MM.1S (cell line): ENCODE measurements around the gene ACSL6.

Experiments
- DNase-seq: peaks from one replicate; pipeline ENCODE4 v3.0.0-alpha.2; 2015
- H2AFZ ChIP-seq: fragments of 300-600 bp; sonication (generic); 2 replicates; pipeline ENCODE4 v1.6.0; 2016; ENCODE audit warnings: antibody characterized with exemption, low read length
- H3F3A ChIP-seq: fragments of 300-600 bp; sonication (generic); 2 replicates; pipeline ENCODE4 v1.6.1; 2016; ENCODE audit warnings: mild to moderate bottlenecking, antibody characterized with exemption, low read length, moderate library complexity, mixed read lengths; ENCODE audit not compliant: insufficient read depth
- H3K27ac ChIP-seq: fragments of 300-600 bp; sonication (generic); 2 replicates; pipeline ENCODE4 v1.5.1; 2016; ENCODE audit warnings: mild to moderate bottlenecking, low read length
- H3K27me3 ChIP-seq: fragments of 300-600 bp; sonication (generic); replicated peaks from 2 replicates; pipeline ENCODE4 v1.6.0; 2016; ENCODE audit warnings: low read length; ENCODE audit not compliant: insufficient read depth
- H3K36me3 ChIP-seq: fragments of 300-600 bp; sonication (generic); replicated peaks from 2 replicates; pipeline ENCODE4 v1.6.1; 2016; ENCODE audit warnings: mild to moderate bottlenecking, low read length, mixed read lengths; ENCODE audit not compliant: insufficient read depth
- H3K4me1 ChIP-seq: fragments of 300-600 bp; sonication (generic); 2 replicates; pipeline ENCODE4 v1.6.1; 2016; ENCODE audit warnings: low read length, mixed read lengths
- H3K4me2 ChIP-seq: fragments of 300-600 bp; sonication (generic); 2 replicates; pipeline ENCODE4 v1.6.0; 2016; ENCODE audit warnings: low read depth, low read length
- H3K4me3 ChIP-seq: fragments of 300-600 bp; sonication (generic); 2 replicates; pipeline ENCODE4 v1.5.1; 2016; ENCODE audit warnings: low read length, mixed read lengths
- H3K79me2 ChIP-seq: fragments of 300-600 bp; sonication (generic); 2 replicates; pipeline ENCODE4 v1.6.1; 2016; ENCODE audit warnings: mixed run types, low read length, mixed read lengths
- H3K9ac ChIP-seq: fragments of 300-600 bp; sonication (generic); 2 replicates; pipeline ENCODE4 v1.6.1; 2016; ENCODE audit warnings: low read length, mixed read lengths
- H3K9me2 ChIP-seq: fragments of 300-600 bp; sonication (generic); replicated peaks from 2 replicates; pipeline ENCODE4 v1.6.1; 2016; ENCODE audit warnings: mild to moderate bottlenecking, low read length, mixed read lengths; ENCODE audit not compliant: insufficient read depth
- H3K9me3 ChIP-seq: fragments of 300-600 bp; sonication (generic); replicated peaks from 2 replicates; pipeline ENCODE4 v1.6.1; 2016; ENCODE audit warnings: mild to moderate bottlenecking, low read length, mixed read lengths; ENCODE audit not compliant: insufficient read depth
- H4K20me1 ChIP-seq: fragments of 300-600 bp; sonication (generic); 2 replicates; pipeline ENCODE4 v1.6.1; 2016; ENCODE audit warnings: mild to moderate bottlenecking, low read length, moderate library complexity, mixed read lengths; ENCODE audit not compliant: insufficient read depth
- EZH2 ChIP-seq: fragments of 300-600 bp; sonication (generic); optimal IDR thresholded peaks from 2 replicates; pipeline ENCODE3; 2017; ENCODE audit warnings: low read depth, mild to moderate bottlenecking, antibody characterized with exemption, low read length, mixed read lengths
- EZH2phosphoT487 ChIP-seq: fragments of 300-600 bp; sonication (generic); IDR thresholded peaks from 2 replicates; pipeline ENCODE4 v1.6.1; 2018; ENCODE audit warnings: antibody characterized with exemption, low read length
- TF ChIP-seq, protein P1 (sequence below): fragments of 300-600 bp; sonication (generic); IDR thresholded peaks from 2 replicates; pipeline ENCODE4 v1.5.1; 2016; ENCODE audit warnings: antibody characterized with exemption, low read length, mixed read lengths

Gene ACSL6

DNA sequence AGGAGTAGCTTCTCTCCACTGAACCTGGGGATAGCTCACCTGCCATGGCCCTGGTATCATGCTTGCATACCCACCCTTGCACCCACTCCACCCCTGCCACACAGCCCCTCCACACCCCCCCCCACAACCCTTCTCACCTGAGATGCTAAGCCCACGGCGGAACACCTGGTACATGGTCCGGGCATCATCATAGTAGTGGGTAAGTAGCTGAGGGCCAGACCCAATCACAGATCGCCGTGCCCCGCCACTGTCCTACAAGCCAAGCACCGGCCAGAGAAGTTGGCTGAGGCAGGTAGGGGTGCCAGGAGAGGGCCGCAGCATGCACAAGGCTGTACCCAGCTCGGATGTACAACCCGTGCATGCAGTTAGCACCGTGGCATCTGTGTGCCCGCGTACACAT is 20.7 kb downstream of the ACSL6 start:
- Histone ChIP-seq H3K36me3 (no peaks in the 10 kb centered on the region), H3K4me2 (no peak overlapping the region), H3K4me1 (no peaks in the 10 kb centered on the region), H3K9me3 (no peaks in the 10 kb centered on the region), H3K79me2 (no peaks in the 10 kb centered on the region), H3K27ac (no peak overlapping the region), H2AFZ (no peak overlapping the region), H3K4me3 (no peak overlapping the region), H4K20me1 (no peaks in the 10 kb centered on the region), H3F3A (no peaks in the 10 kb centered on the region), H3K9ac (no peak overlapping the region), H3K9me2 (no peaks in the 10 kb centered on the region), H3K27me3 (no peaks in the 10 kb centered on the region)
- no peak for DNase-seq
- TF ChIP-seq EZH2phosphoT487 (no peak), EZH2 (no peak)
- TF ChIP-seq, protein P1, sequence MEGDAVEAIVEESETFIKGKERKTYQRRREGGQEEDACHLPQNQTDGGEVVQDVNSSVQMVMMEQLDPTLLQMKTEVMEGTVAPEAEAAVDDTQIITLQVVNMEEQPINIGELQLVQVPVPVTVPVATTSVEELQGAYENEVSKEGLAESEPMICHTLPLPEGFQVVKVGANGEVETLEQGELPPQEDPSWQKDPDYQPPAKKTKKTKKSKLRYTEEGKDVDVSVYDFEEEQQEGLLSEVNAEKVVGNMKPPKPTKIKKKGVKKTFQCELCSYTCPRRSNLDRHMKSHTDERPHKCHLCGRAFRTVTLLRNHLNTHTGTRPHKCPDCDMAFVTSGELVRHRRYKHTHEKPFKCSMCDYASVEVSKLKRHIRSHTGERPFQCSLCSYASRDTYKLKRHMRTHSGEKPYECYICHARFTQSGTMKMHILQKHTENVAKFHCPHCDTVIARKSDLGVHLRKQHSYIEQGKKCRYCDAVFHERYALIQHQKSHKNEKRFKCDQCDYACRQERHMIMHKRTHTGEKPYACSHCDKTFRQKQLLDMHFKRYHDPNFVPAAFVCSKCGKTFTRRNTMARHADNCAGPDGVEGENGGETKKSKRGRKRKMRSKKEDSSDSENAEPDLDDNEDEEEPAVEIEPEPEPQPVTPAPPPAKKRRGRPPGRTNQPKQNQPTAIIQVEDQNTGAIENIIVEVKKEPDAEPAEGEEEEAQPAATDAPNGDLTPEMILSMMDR: no peak

DNA sequence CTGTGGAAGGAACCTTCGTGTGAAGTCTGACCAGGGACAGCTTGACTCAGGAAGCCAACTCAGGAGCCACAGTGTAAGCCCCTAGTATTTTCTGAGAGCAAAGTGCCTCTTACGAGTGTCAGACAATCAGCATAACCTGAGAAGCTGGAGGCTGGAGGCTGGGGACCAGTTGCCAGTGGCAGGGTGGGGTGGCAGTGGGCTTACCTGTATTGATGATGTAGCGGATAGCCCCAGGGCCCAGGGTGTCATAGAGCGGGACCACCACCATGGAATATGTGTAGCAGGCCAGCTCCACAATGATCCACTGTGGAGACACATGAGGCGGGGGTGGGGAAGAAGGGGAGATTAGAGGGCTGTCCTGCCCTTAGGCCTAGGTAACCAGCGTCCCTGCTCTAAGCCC is 22.9 kb downstream of the ACSL6 start:
- H3K27me3 ChIP-seq: no peaks in the 10 kb centered on the region
- H3K36me3 ChIP-seq: no peaks in the 10 kb centered on the region
- H3K9ac ChIP-seq: no peak overlapping the region
- H3K79me2 ChIP-seq: no peaks in the 10 kb centered on the region
- H3K4me1 ChIP-seq: no peaks in the 10 kb centered on the region
- H4K20me1 ChIP-seq: no peaks in the 10 kb centered on the region
- no peak overlapping the region for H3K4me2 ChIP-seq
- no peak overlapping the region for H3K4me3 ChIP-seq
- H3K9me2 ChIP-seq: no peaks in the 10 kb centered on the region
- no peaks in the 10 kb centered on the region for H3F3A ChIP-seq
- H3K9me3 ChIP-seq: no peaks in the 10 kb centered on the region
- DNase-seq: no peak
- no peak overlapping the region for H2AFZ ChIP-seq
- no peak overlapping the region for H3K27ac ChIP-seq
- no peak for TF ChIP-seq EZH2phosphoT487
- TF ChIP-seq, protein P1: no peak
- TF ChIP-seq EZH2: no peak

DNA sequence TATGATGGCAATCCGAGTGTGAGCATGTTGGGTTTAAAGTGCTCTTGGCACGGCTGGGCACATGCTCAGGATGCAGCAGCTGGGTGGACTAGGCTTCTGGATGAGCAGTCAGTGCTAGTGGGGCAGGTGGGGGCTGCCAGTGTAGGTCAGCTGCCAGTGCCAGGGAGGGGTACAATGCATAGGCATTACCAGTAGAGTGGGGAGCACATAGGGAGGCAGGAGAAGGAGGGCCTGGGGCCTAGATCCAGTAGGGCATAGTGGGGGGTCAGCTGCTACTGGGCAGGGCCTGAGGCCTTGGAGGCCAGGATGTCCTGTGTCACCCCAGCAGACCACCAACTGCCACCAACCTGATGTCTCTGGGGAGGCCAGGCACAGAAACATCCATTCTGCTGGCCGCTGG is 24.2 kb downstream of the ACSL6 start:
- TF ChIP-seq, protein P1: no peak
- TF ChIP-seq EZH2 (no peak), EZH2phosphoT487 (no peak)

More for the DNA sequence above, 24.2 kb downstream of the ACSL6 start:
- Histone ChIP-seq H3K4me2 (no peak overlapping the region), H3K79me2 (no peaks in the 10 kb centered on the region), H2AFZ (no peak overlapping the region), H3K4me3 (no peak overlapping the region), H4K20me1 (no peaks in the 10 kb centered on the region), H3F3A (no peaks in the 10 kb centered on the region), H3K36me3 (no peaks in the 10 kb centered on the region), H3K27ac (no peak overlapping the region), H3K9me2 (no peaks in the 10 kb centered on the region), H3K27me3 (no peaks in the 10 kb centered on the region), H3K4me1 (no peaks in the 10 kb centered on the region), H3K9me3 (no peaks in the 10 kb centered on the region), H3K9ac (no peak overlapping the region)
- DNase-seq: no peak
